K562 (cell line): Measurements from ENCODE around the gene PLD3.

Source experiments
- DMBX1 ChIP-seq: fragments of 250-450 bp; sonication (Bioruptor Pico); IDR thresholded peaks from 2 replicates; pipeline ENCODE4 v1.8.0; 2022; ENCODE audit warnings: inconsistent platforms, mild to moderate bottlenecking, moderate library complexity, borderline replicate concordance
- EGR1 ChIP-seq: fragments of 450-650 bp; conservative IDR thresholded peaks from 2 replicates; pipeline ENCODE4 v1.6.1; 2017; ENCODE audit warnings: mild to moderate bottlenecking
- SMARCB1 ChIP-seq: IDR thresholded peaks from 2 replicates; pipeline ENCODE4 v1.6.1; 2011; ENCODE audit warnings: improper control_type of control experiment, low read depth; ENCODE audit not compliant: insufficient read length
- TAF1 ChIP-seq: IDR thresholded peaks from 2 replicates; pipeline ENCODE4 v1.6.1; 2011; ENCODE audit warnings: mild to moderate bottlenecking, low read length, moderate library complexity; ENCODE audit not compliant: insufficient read depth, control insufficient read depth, severe bottlenecking; ENCODE audit errors: extremely low read depth
- ZEB2 ChIP-seq: fragments of 450-650 bp; IDR thresholded peaks from 2 replicates; pipeline ENCODE4 v1.6.1; 2016
- ZNF408 ChIP-seq: fragments of 250-450 bp; sonication (Bioruptor Pico); IDR thresholded peaks from 2 replicates; pipeline ENCODE4 v1.4.0; 2020; ENCODE audit warnings: low read depth, mild to moderate bottlenecking, moderate library complexity
- TF ChIP-seq, protein P1 (sequence below): fragments of 450-650 bp; formaldehyde crosslinking; IDR thresholded peaks from 2 replicates; pipeline ENCODE4 v1.4.0; 2020; ENCODE audit warnings: mild to moderate bottlenecking, mixed read lengths
- TF ChIP-seq, protein P2 (sequence below): fragments of 250-450 bp; sonication (Bioruptor Pico); IDR thresholded peaks from 2 replicates; pipeline ENCODE4 v1.8.0; 2021; ENCODE audit warnings: moderate library complexity, mild to moderate bottlenecking, inconsistent platforms

DNA sequence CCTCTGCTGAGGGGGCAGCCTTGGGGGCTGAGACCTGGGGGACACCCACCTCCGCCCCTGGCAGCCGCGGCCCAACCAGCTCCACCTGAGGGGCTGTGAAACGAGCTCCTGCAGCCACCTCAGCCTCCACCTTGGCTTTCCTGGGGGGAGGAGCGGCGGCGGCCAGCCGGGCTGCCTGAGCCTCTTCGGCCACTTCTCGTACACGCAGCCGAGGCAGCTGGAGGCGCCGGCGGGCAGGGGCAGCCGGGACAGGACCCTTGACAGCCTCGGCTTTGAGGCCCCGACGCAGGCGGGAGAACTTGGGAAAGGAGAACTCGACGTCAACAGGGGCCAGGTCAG is 49.0 kb downstream of the PLD3 start:
- TF ChIP-seq EGR1 (no peak), DMBX1 (CRISPR knock-in tag) (no peak), TAF1 (no peak), SMARCB1 (no peak), ZEB2 (no peak), ZNF408 (CRISPR knock-in tag) (no peak)
- TF ChIP-seq, protein P1, sequence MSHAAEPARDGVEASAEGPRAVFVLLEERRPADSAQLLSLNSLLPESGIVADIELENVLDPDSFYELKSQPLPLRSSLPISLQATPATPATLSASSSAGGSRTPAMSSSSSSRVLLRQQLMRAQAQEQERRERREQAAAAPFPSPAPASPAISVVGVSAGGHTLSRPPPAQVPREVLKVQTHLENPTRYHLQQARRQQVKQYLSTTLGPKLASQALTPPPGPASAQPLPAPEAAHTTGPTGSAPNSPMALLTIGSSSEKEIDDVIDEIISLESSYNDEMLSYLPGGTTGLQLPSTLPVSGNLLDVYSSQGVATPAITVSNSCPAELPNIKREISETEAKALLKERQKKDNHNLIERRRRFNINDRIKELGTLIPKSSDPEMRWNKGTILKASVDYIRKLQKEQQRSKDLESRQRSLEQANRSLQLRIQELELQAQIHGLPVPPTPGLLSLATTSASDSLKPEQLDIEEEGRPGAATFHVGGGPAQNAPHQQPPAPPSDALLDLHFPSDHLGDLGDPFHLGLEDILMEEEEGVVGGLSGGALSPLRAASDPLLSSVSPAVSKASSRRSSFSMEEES (CRISPR knock-in tag), result no peak
- TF ChIP-seq, protein P2, sequence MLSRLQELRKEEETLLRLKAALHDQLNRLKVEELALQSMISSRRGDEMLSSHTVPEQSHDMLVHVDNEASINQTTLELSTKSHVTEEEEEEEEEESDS, result no peak
